K562 (cell line): ENCODE data around the gene CDC27. TPM values are rescaled to one million over a fixed set of nuclear protein-coding genes. Genes with fewer than 3 reads are reported as not detected.

ENCODE experiments used
- ARID3A ChIP-seq: IDR thresholded peaks from 2 replicates; pipeline ENCODE4 v1.6.1; 2012; ENCODE audit warnings: low read depth, low read length, improper control_type of control experiment, borderline replicate concordance
- CBX3 ChIP-seq, 2 experiments: IDR thresholded peaks; 1 replicate in 1 of 2; 2 replicates in 1 of 2; pipeline ENCODE4 v1.6.1; 2012; ENCODE audit warnings: inconsistent platforms in 2 of 2, low read length in 2 of 2, borderline replicate concordance in 1 of 2, control low read depth in 1 of 2
- DLX4 ChIP-seq: fragments of 250-450 bp; sonication (Bioruptor Pico); IDR thresholded peaks from 2 replicates; pipeline ENCODE4 v1.6.1; 2021; ENCODE audit warnings: mild to moderate bottlenecking
- FOXA3 ChIP-seq, 2 experiments: fragments of 450-650 bp in 1 of 2; sonication (generic) in 1 of 2; formaldehyde crosslinking; IDR thresholded peaks in 1 of 2; conservative IDR thresholded peaks in 1 of 2; 2 replicates each; pipeline versions ENCODE4 v1.4.0 to v1.8.0; 2020 to 2022; ENCODE audit warnings: mild to moderate bottlenecking in 2 of 2, missing genetic modification reagents in 1 of 2
- HDAC1 ChIP-seq, 2 experiments: fragments of 450-650 bp; IDR thresholded peaks; 2 replicates each; pipeline ENCODE4 v1.6.1; 2016 to 2017; ENCODE audit warnings: inconsistent platforms in 1 of 2, mild to moderate bottlenecking in 1 of 2, moderate library complexity in 1 of 2
- HNRNPUL1 ChIP-seq: fragments of 200-400 bp; formaldehyde crosslinking; IDR thresholded peaks from 2 replicates; pipeline ENCODE4 v1.6.1; 2017; ENCODE audit warnings: low read length
- IFI16 ChIP-seq: fragments of 250-450 bp; sonication (Bioruptor Pico); IDR thresholded peaks from 2 replicates; pipeline ENCODE4 v2.1.2; 2022; ENCODE audit warnings: mild to moderate bottlenecking, inconsistent platforms
- LCOR ChIP-seq: sonication (generic); formaldehyde crosslinking; IDR thresholded peaks from 2 replicates; pipeline ENCODE4 v1.8.0; 2022; ENCODE audit warnings: mild to moderate bottlenecking, missing genetic modification reagents
- MLX ChIP-seq, 2 experiments: fragments of 450-650 bp in 1 of 2; sonication (generic) in 1 of 2; formaldehyde crosslinking; conservative IDR thresholded peaks; 2 replicates each; pipeline versions ENCODE4 v1.4.0 to v1.8.1; 2020 to 2022; ENCODE audit warnings: mild to moderate bottlenecking in 1 of 2, missing genetic modification reagents in 1 of 2
- MTA1 ChIP-seq: fragments of 450-650 bp; IDR thresholded peaks from 2 replicates; pipeline ENCODE4 v1.6.1; 2017; ENCODE audit warnings: borderline replicate concordance
- NCOA1 ChIP-seq: fragments of 450-650 bp; IDR thresholded peaks from 2 replicates; pipeline ENCODE4 v1.6.1; 2016; ENCODE audit warnings: low read depth
- PCBP1 ChIP-seq: fragments of 200-400 bp; formaldehyde crosslinking; IDR thresholded peaks from 2 replicates; pipeline ENCODE4 v1.6.1; 2018; ENCODE audit warnings: mild to moderate bottlenecking, low read depth, low read length; ENCODE audit not compliant: poor library complexity, severe bottlenecking
- SAFB2 ChIP-seq: fragments of 200-400 bp; formaldehyde crosslinking; IDR thresholded peaks from 2 replicates; pipeline ENCODE4 v1.6.1; 2018; ENCODE audit warnings: borderline replicate concordance, low read length, low read depth, moderate library complexity; ENCODE audit not compliant: severe bottlenecking
- TEAD2 ChIP-seq: fragments of 450-650 bp; IDR thresholded peaks from 2 replicates; pipeline ENCODE4 v1.6.1; 2016; ENCODE audit warnings: missing genetic modification characterization, control low read depth, missing compliant biosample characterization
- XRCC3 ChIP-seq: fragments of 450-650 bp; IDR thresholded peaks from 2 replicates; pipeline ENCODE4 v1.6.1; 2017; ENCODE audit warnings: mild to moderate bottlenecking, moderate library complexity
- ZNF12 ChIP-seq: sonication (generic); formaldehyde crosslinking; IDR thresholded peaks from 2 replicates; pipeline ENCODE4 v1.4.0; 2020; ENCODE audit warnings: mild to moderate bottlenecking, missing genetic modification reagents
- ZNF174 ChIP-seq: fragments of 250-450 bp; sonication (Bioruptor Pico); IDR thresholded peaks from 2 replicates; pipeline ENCODE4 v1.4.0; 2020; ENCODE audit warnings: mild to moderate bottlenecking
- ZNF232 ChIP-seq: sonication (generic); formaldehyde crosslinking; IDR thresholded peaks from 2 replicates; pipeline ENCODE4 v1.8.0; 2022; ENCODE audit warnings: mild to moderate bottlenecking, missing genetic modification reagents
- ZNF354B ChIP-seq: fragments of 250-450 bp; sonication (Bioruptor Pico); IDR thresholded peaks from 2 replicates; pipeline ENCODE4 v1.4.0; 2020
- ZNF512 ChIP-seq: IDR thresholded peaks from 2 replicates; pipeline ENCODE4 v1.6.1; 2016; ENCODE audit warnings: missing genetic modification characterization, missing compliant biosample characterization
- ZNF740 ChIP-seq, 3 experiments: fragments of 200-800 bp in 1 of 3; sonication (Bioruptor generic) in 1 of 3; sonication (generic) in 1 of 3; formaldehyde crosslinking in 1 of 3; IDR thresholded peaks; 2 replicates each; pipeline versions ENCODE4 v1.6.1 to v1.8.0; 2016 to 2022; ENCODE audit warnings: mild to moderate bottlenecking in 2 of 3, missing compliant biosample characterization in 2 of 3, missing genetic modification characterization in 2 of 3, missing genetic modification reagents in 1 of 3
- polyA plus RNA-seq, 8 experiments: library from polyadenylated mRNA; depleted of rRNA in 4 of 8; stranded (reverse) in 5 of 8; unstranded in 3 of 8; fragments of >200 nt; fragmentation: Nextera tagmentation in 2 of 8; fragmentation: Illumina TruSeq in 1 of 8; extraction: Ambion mirVana in 2 of 8; extraction: Trizol in 1 of 8; gene quantifications; 2 replicates each; pipeline versions ENCODE4 v1.2.1 to v1.2.3, GENCODE V29; 2011 to 2014; ENCODE audit warnings: inconsistent platforms in 1 of 8, missing spikeins in 1 of 8
- total RNA-seq, 7 experiments: library from RNA; depleted of rRNA in 6 of 7; stranded (reverse); fragments of >200 nt in 6 of 7; fragmentation: Illumina TruSeq in 2 of 7; extraction: Trizol in 2 of 7; gene quantifications; 2 replicates each; pipeline versions ENCODE4 v1.2.1 to v1.2.3, GENCODE V29; 2011 to 2021; ENCODE audit warnings: low replicate concordance in 1 of 7
- TF ChIP-seq, protein P1 (sequence below): fragments of 450-650 bp; formaldehyde crosslinking; IDR thresholded peaks from 2 replicates; pipeline ENCODE4 v1.4.0; 2020; ENCODE audit warnings: mild to moderate bottlenecking, moderate library complexity

CDC27 gene
- total and polyA plus RNA-seq, 9 of the 15 experiments (the other 6 are each of a cell fraction or from before 2014, with no cell fraction given): 28.6 to 155 (median 94.1) TPM

- TF ChIP-seq, protein P1, sequence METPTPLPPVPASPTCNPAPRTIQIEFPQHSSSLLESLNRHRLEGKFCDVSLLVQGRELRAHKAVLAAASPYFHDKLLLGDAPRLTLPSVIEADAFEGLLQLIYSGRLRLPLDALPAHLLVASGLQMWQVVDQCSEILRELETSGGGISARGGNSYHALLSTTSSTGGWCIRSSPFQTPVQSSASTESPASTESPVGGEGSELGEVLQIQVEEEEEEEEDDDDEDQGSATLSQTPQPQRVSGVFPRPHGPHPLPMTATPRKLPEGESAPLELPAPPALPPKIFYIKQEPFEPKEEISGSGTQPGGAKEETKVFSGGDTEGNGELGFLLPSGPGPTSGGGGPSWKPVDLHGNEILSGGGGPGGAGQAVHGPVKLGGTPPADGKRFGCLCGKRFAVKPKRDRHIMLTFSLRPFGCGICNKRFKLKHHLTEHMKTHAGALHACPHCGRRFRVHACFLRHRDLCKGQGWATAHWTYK (CRISPR knock-in tag): 0 out of 2 replicates have a peak, but pooled peaks have one; percentile 40
- TF ChIP-seq NCOA1 (no peak), ZNF740 (CRISPR knock-in tag; IDR thresholded peaks at IDR 0.05) (no peak), ZNF740 (tag; IDR thresholded peaks at IDR 0.05) (no peak), MLX (CRISPR knock-in tag; conservative IDR thresholded peaks at IDR 0.05) (no peak), MTA1 (no peak; the same call in none of the 2 replicates), SAFB2 (no peak), FOXA3 (CRISPR knock-in tag; conservative IDR thresholded peaks at IDR 0.05 in 1 of 2, IDR thresholded peaks at IDR 0.05 in 1 of 2) (no peak), ZNF354B (CRISPR knock-in tag) (no peak), PCBP1 (no peak), IFI16 (CRISPR knock-in tag) (no peak), LCOR (CRISPR knock-in tag) (no peak), HDAC1 (IDR thresholded peaks at IDR 0.05) (peak in 1 of 2 experiments; percentile 29; a peak in 2 of 4 replicates), CBX3 (IDR thresholded peaks at IDR 0.05; ENCODE audit: borderline replicate concordance in 1 of 2, low read length in 2 of 2) (no peak), ZNF174 (CRISPR knock-in tag) (no peak), TEAD2 (tag) (no peak), ZNF12 (CRISPR knock-in tag) (no peak), ZNF512 (peak; percentile 41), ARID3A (no peak), ZNF232 (CRISPR knock-in tag) (no peak), DLX4 (CRISPR knock-in tag) (no peak), HNRNPUL1 (no peak), XRCC3 (no peak)
These were observed 690 bp upstream of the CDC27 start (continued) for GRCh38 chr17:47189732-47190237.
